MM.1S (cell line): ENCODE measurements around the gene CDC42EP5.
A peak's percentile ranks its signal among the peaks of the same experiment; 100 is the strongest.
"Not testable (repeated sequence)": the region's sequence is repeated elsewhere in the genome, so short reads cannot be mapped to it uniquely, and the experiment has no call there.

Experiments used
- DNase-seq: peaks from one replicate; pipeline ENCODE4 v3.0.0-alpha.2; 2015
- H2AFZ ChIP-seq: fragments of 300-600 bp; sonication (generic); 2 replicates; pipeline ENCODE4 v1.6.0; 2016; ENCODE audit warnings: antibody characterized with exemption, low read length
- H3F3A ChIP-seq: fragments of 300-600 bp; sonication (generic); 2 replicates; pipeline ENCODE4 v1.6.1; 2016; ENCODE audit warnings: mild to moderate bottlenecking, antibody characterized with exemption, low read length, moderate library complexity, mixed read lengths; ENCODE audit not compliant: insufficient read depth
- H3K27ac ChIP-seq: fragments of 300-600 bp; sonication (generic); 2 replicates; pipeline ENCODE4 v1.5.1; 2016; ENCODE audit warnings: mild to moderate bottlenecking, low read length
- H3K27me3 ChIP-seq: fragments of 300-600 bp; sonication (generic); replicated peaks from 2 replicates; pipeline ENCODE4 v1.6.0; 2016; ENCODE audit warnings: low read length; ENCODE audit not compliant: insufficient read depth
- H3K36me3 ChIP-seq: fragments of 300-600 bp; sonication (generic); replicated peaks from 2 replicates; pipeline ENCODE4 v1.6.1; 2016; ENCODE audit warnings: mild to moderate bottlenecking, low read length, mixed read lengths; ENCODE audit not compliant: insufficient read depth
- H3K4me1 ChIP-seq: fragments of 300-600 bp; sonication (generic); 2 replicates; pipeline ENCODE4 v1.6.1; 2016; ENCODE audit warnings: low read length, mixed read lengths
- H3K4me2 ChIP-seq: fragments of 300-600 bp; sonication (generic); 2 replicates; pipeline ENCODE4 v1.6.0; 2016; ENCODE audit warnings: low read depth, low read length
- H3K4me3 ChIP-seq: fragments of 300-600 bp; sonication (generic); 2 replicates; pipeline ENCODE4 v1.5.1; 2016; ENCODE audit warnings: low read length, mixed read lengths
- H3K79me2 ChIP-seq: fragments of 300-600 bp; sonication (generic); 2 replicates; pipeline ENCODE4 v1.6.1; 2016; ENCODE audit warnings: mixed run types, low read length, mixed read lengths
- H3K9ac ChIP-seq: fragments of 300-600 bp; sonication (generic); 2 replicates; pipeline ENCODE4 v1.6.1; 2016; ENCODE audit warnings: low read length, mixed read lengths
- H3K9me2 ChIP-seq: fragments of 300-600 bp; sonication (generic); replicated peaks from 2 replicates; pipeline ENCODE4 v1.6.1; 2016; ENCODE audit warnings: mild to moderate bottlenecking, low read length, mixed read lengths; ENCODE audit not compliant: insufficient read depth
- H3K9me3 ChIP-seq: fragments of 300-600 bp; sonication (generic); replicated peaks from 2 replicates; pipeline ENCODE4 v1.6.1; 2016; ENCODE audit warnings: mild to moderate bottlenecking, low read length, mixed read lengths; ENCODE audit not compliant: insufficient read depth
- H4K20me1 ChIP-seq: fragments of 300-600 bp; sonication (generic); 2 replicates; pipeline ENCODE4 v1.6.1; 2016; ENCODE audit warnings: mild to moderate bottlenecking, low read length, moderate library complexity, mixed read lengths; ENCODE audit not compliant: insufficient read depth
- CTCF ChIP-seq: fragments of 300-600 bp; sonication (generic); IDR thresholded peaks from 2 replicates; pipeline ENCODE4 v1.5.1; 2016; ENCODE audit warnings: antibody characterized with exemption, low read length, mixed read lengths
- EZH2 ChIP-seq: fragments of 300-600 bp; sonication (generic); optimal IDR thresholded peaks from 2 replicates; pipeline ENCODE3; 2017; ENCODE audit warnings: low read depth, mild to moderate bottlenecking, antibody characterized with exemption, low read length, mixed read lengths
- EZH2phosphoT487 ChIP-seq: fragments of 300-600 bp; sonication (generic); IDR thresholded peaks from 2 replicates; pipeline ENCODE4 v1.6.1; 2018; ENCODE audit warnings: antibody characterized with exemption, low read length

The CDC42EP5 gene

GRCh38 chr19:54518844-54519243 lies 45.7 kb upstream of the CDC42EP5 start:
- no peak for TF ChIP-seq CTCF
- TF ChIP-seq EZH2phosphoT487, result no peak
- TF ChIP-seq EZH2, result no peak
- Histone ChIP-seq H3K9ac (no peak overlapping the region), H3K79me2 (no peaks in the 10 kb centered on the region), H3K36me3 (no peaks in the 10 kb centered on the region), H2AFZ (no peak overlapping the region), H3K4me1 (0 out of 2 replicates have a peak, but pooled peaks cover 3% of the 10 kb centered on the region), H3F3A (no peaks in the 10 kb centered on the region), H3K27me3 (peaks cover 70% of the 10 kb centered on the region), H3K27ac (no peak overlapping the region), H4K20me1 (no peaks in the 10 kb centered on the region), H3K4me2 (no peak overlapping the region), H3K9me2 (no peaks in the 10 kb centered on the region), H3K9me3 (no peaks in the 10 kb centered on the region), H3K4me3 (no peak overlapping the region)
- no peak for DNase-seq

GRCh38 chr19:54517483-54517882 lies 44.4 kb upstream of the CDC42EP5 start:
- TF ChIP-seq EZH2, result no peak
- no peak for TF ChIP-seq CTCF
- TF ChIP-seq EZH2phosphoT487, result no peak
- Histone ChIP-seq H3K9me2 (no peaks in the 10 kb centered on the region), H2AFZ (no peak overlapping the region), H3K4me2 (no peak overlapping the region), H3K79me2 (no peaks in the 10 kb centered on the region), H3K36me3 (no peaks in the 10 kb centered on the region), H3K27ac (no peak overlapping the region), H3K9me3 (no peaks in the 10 kb centered on the region), H3F3A (no peaks in the 10 kb centered on the region), H4K20me1 (no peaks in the 10 kb centered on the region), H3K27me3 (peaks cover 68% of the 10 kb centered on the region), H3K9ac (no peak overlapping the region), H3K4me3 (no peak overlapping the region), H3K4me1 (0 out of 2 replicates have a peak, but pooled peaks cover 3% of the 10 kb centered on the region)
- DNase-seq, result peak; percentile 68

GRCh38 chr19:54515156-54515555 lies 42.1 kb upstream of the CDC42EP5 start:
- DNase-seq, result no peak
- Histone ChIP-seq H2AFZ (no peak overlapping the region), H3K4me2 (no peak overlapping the region), H3K9me2 (no peaks in the 10 kb centered on the region), H4K20me1 (no peaks in the 10 kb centered on the region), H3F3A (no peaks in the 10 kb centered on the region), H3K36me3 (no peaks in the 10 kb centered on the region), H3K4me1 (no peaks in the 10 kb centered on the region), H3K9me3 (no peaks in the 10 kb centered on the region), H3K4me3 (no peak overlapping the region), H3K79me2 (no peaks in the 10 kb centered on the region), H3K27ac (no peak overlapping the region), H3K27me3 (peaks cover 56% of the 10 kb centered on the region), H3K9ac (no peak overlapping the region)
- TF ChIP-seq CTCF, result no peak
- no peak for TF ChIP-seq EZH2
- TF ChIP-seq EZH2phosphoT487, result no peak

GRCh38 chr19:54509200-54509940 lies 36.3 kb upstream of the CDC42EP5 start:
- DNase-seq, H3K4me1 ChIP-seq, H3K36me3 ChIP-seq, H3K79me2 ChIP-seq, H3K4me3 ChIP-seq, H3K9me2 ChIP-seq, H3K9ac ChIP-seq, H3K27ac ChIP-seq, H3K4me2 ChIP-seq, H4K20me1 ChIP-seq, H3K9me3 ChIP-seq, H3F3A ChIP-seq, H2AFZ ChIP-seq: not testable (repeated sequence)
- H3K27me3 ChIP-seq, result peaks cover 58% of the 10 kb centered on the region

GRCh38 chr19:54508487-54508886 lies 35.4 kb upstream of the CDC42EP5 start:
- not testable (repeated sequence) for DNase-seq, H3K4me1 ChIP-seq, H3K9ac ChIP-seq, H3K9me3 ChIP-seq, H3K9me2 ChIP-seq, H4K20me1 ChIP-seq, H3K27ac ChIP-seq, H3K4me3 ChIP-seq, H3K4me2 ChIP-seq, H3F3A ChIP-seq, H3K36me3 ChIP-seq, H2AFZ ChIP-seq, H3K79me2 ChIP-seq
- H3K27me3 ChIP-seq, result peaks cover 60% of the 10 kb centered on the region
